CD4-positive, alpha-beta T cell (primary cell): ENCODE data around the gene MARCHF3. TPM values are rescaled to one million over a fixed set of nuclear protein-coding genes. Genes with fewer than 3 reads are reported as not detected.

ENCODE experiments used
- ATAC-seq: fragments of 200-7000 bp; cut with Tn5 transposase; one replicate; pipeline ENCODE4 v1.10.0; 2022; ENCODE audit warnings: mild to moderate bottlenecking; ENCODE audit not compliant: poor library complexity
- CTCF ChIA-PET: fragments of 350-600 bp; sonication (Branson Sonifier 250); formaldehyde crosslinking; loops from one replicate; lab custom pipeline; 2021; ENCODE audit warnings: antibody characterized with exemption, inconsistent platforms; lab: Charles Lee
- POLR2A ChIA-PET: fragments of 350-600 bp; sonication (Branson Sonifier 250); formaldehyde crosslinking; loops from one replicate; lab custom pipeline; 2021; ENCODE audit warnings: antibody characterized with exemption, inconsistent platforms; lab: Charles Lee
- DNase-seq, 14 experiments: peaks; one replicate each; pipeline ENCODE4 v3.0.0-alpha.2; 2013 to 2020; ENCODE audit warnings: mixed read lengths in 2 of 14
- H3K27ac ChIP-seq, 2 donors: one replicate each; pipeline versions ENCODE4 v1.5.1 to v1.7.0; 2013; ENCODE audit warnings: low read length in 2 of 2, low read depth in 1 of 2, mild to moderate bottlenecking in 1 of 2
- H3K27me3 ChIP-seq, 2 experiments: 1 replicate in 1 of 2; 2 replicates in 1 of 2; pipeline versions ENCODE4 v1.6.1 to v1.7.0; 2013; ENCODE audit warnings: low read length in 2 of 2, control low read depth in 1 of 2, mild to moderate bottlenecking in 1 of 2, moderate library complexity in 1 of 2; ENCODE audit not compliant: insufficient read depth in 2 of 2, control insufficient read depth in 1 of 2
- H3K36me3 ChIP-seq: one replicate; pipeline ENCODE4 v1.6.1; 2013; ENCODE audit warnings: low read length, control low read depth; ENCODE audit not compliant: insufficient read depth
- H3K4me1 ChIP-seq: one replicate; pipeline ENCODE4 v1.6.1; 2013; ENCODE audit warnings: low read length, control low read depth; ENCODE audit not compliant: insufficient read depth
- H3K4me3 ChIP-seq: one replicate; pipeline ENCODE4 v1.5.1; 2013; ENCODE audit warnings: mild to moderate bottlenecking, low read length, moderate library complexity
- H3K9me3 ChIP-seq, 2 experiments: 1 replicate in 1 of 2; 2 replicates in 1 of 2; pipeline versions ENCODE4 v1.6.1 to v1.7.0; 2013; ENCODE audit warnings: low read length in 2 of 2, mild to moderate bottlenecking in 2 of 2, control low read depth in 1 of 2, moderate library complexity in 1 of 2; ENCODE audit not compliant: control insufficient read depth in 1 of 2, insufficient read depth in 1 of 2
- H3K27ac Mint-ChIP-seq: one replicate; pipeline ENCODE4 v1.8.0; 2020; ENCODE audit warnings: mixed read lengths
- H3K27me3 Mint-ChIP-seq: one replicate; pipeline ENCODE4 v1.8.0; 2021; ENCODE audit warnings: mixed read lengths
- H3K36me3 Mint-ChIP-seq: one replicate; pipeline ENCODE4 v1.8.0; 2021; ENCODE audit warnings: low read depth, mixed read lengths
- H3K4me1 Mint-ChIP-seq: one replicate; pipeline ENCODE4 v1.8.0; 2021; ENCODE audit warnings: low read depth, mixed read lengths
- H3K4me3 Mint-ChIP-seq: one replicate; pipeline ENCODE4 v1.8.0; 2020; ENCODE audit warnings: mild to moderate bottlenecking, mixed read lengths
- H3K9me3 Mint-ChIP-seq: one replicate; pipeline ENCODE4 v1.8.0; 2020; ENCODE audit warnings: mixed read lengths
- CTCF ChIP-seq: fragments of 200-600 bp; IDR thresholded peaks from one replicate; pipeline ENCODE4 v1.8.0; 2022; ENCODE audit warnings: antibody characterized with exemption, mild to moderate bottlenecking
- intact Hi-C, 2 experiments: fragments of 100-400 bp; cut with DNase I in 1 of 2; cut with micrococcal nuclease in 1 of 2; formaldehyde crosslinking; loops; one replicate each; pipeline versions ENCODE4 v1.15.1 to v1.9.0; 2023 to 2025; cut with DNase I, micrococcal nuclease
- total RNA-seq, 174 experiments: library from RNA in 2 of 174; stranded (reverse) in 2 of 174; gene quantifications; one replicate each; pipeline ENCODE4 v1.2.3 and lab custom pipeline; 2021 to 2026

The MARCHF3 gene
- total RNA-seq, 2 experiments from 2014 or later: 5.2 to 6.2 TPM

GRCh38 chr5:126878634-126879033 lies 151.7 kb downstream of the MARCHF3 start:
- POLR2A ChIA-PET: interaction anchor here (0.6 kb wide), 1 partner anchor 142 kb away, joined by 5 read pairs; no protein-coding TSS in a partner anchor
- DNase-seq (no peak), ATAC-seq (no peak)
- Histone ChIP-seq H3K36me3 (peaks cover 2% of the 10 kb centered on the region), H3K27ac (no peak overlapping the region), H3K4me1 (no peaks in the 10 kb centered on the region), H3K4me3 (no peak overlapping the region), H3K9me3 (no peaks in the 10 kb centered on the region), H3K27me3 (no peaks in the 10 kb centered on the region)
- Mint-ChIP-seq H3K36me3 (no peaks in the 10 kb centered on the region), H3K27me3 (no peaks in the 10 kb centered on the region), H3K27ac (no peak overlapping the region), H3K9me3 (no peaks in the 10 kb centered on the region), H3K4me1 (no peaks in the 10 kb centered on the region), H3K4me3 (no peak overlapping the region)
- no peak for TF ChIP-seq CTCF
- CTCF ChIA-PET: interaction anchor here (0.6 kb wide), 1 partner anchor 16 kb away, joined by 4 read pairs; no protein-coding TSS in a partner anchor
- intact Hi-C loops: no loop called here

- ATAC-seq: no peak
- Histone ChIP-seq H3K36me3 (peaks cover 2% of the 10 kb centered on the region), H3K4me3 (no peak overlapping the region), H3K27ac (no peak overlapping the region), H3K27me3 (no peaks in the 10 kb centered on the region), H3K4me1 (no peaks in the 10 kb centered on the region), H3K9me3 (no peaks in the 10 kb centered on the region)
- POLR2A ChIA-PET: interaction anchor here (0.6 kb wide), 1 partner anchor 141 kb away, joined by 5 read pairs; no protein-coding TSS in a partner anchor
- CTCF ChIA-PET: interaction anchor here (0.6 kb wide), 1 partner anchor 16 kb away, joined by 4 read pairs; no protein-coding TSS in a partner anchor
- intact Hi-C loops: no loop called here
- no peaks in the 10 kb centered on the region for H3K4me1 Mint-ChIP-seq
- H3K4me3 Mint-ChIP-seq: no peak overlapping the region
- H3K36me3 Mint-ChIP-seq: no peaks in the 10 kb centered on the region
- H3K27me3 Mint-ChIP-seq: no peaks in the 10 kb centered on the region
- H3K9me3 Mint-ChIP-seq: no peaks in the 10 kb centered on the region
- no peak for TF ChIP-seq CTCF
- DNase-seq: no peak
- H3K27ac Mint-ChIP-seq: no peak overlapping the region
These were observed 152.3 kb downstream of the MARCHF3 start for GRCh38 chr5:126878085-126878484.

GRCh38 chr5:126877602-126878001 lies 152.8 kb downstream of the MARCHF3 start:
- TF ChIP-seq CTCF: no peak
- Mint-ChIP-seq H3K4me3 (no peak overlapping the region), H3K27me3 (no peaks in the 10 kb centered on the region), H3K36me3 (no peaks in the 10 kb centered on the region), H3K4me1 (no peaks in the 10 kb centered on the region), H3K27ac (no peak overlapping the region), H3K9me3 (no peaks in the 10 kb centered on the region)
- Histone ChIP-seq H3K4me1 (no peaks in the 10 kb centered on the region), H3K9me3 (no peaks in the 10 kb centered on the region), H3K36me3 (peaks cover 2% of the 10 kb centered on the region), H3K27ac (no peak overlapping the region), H3K27me3 (no peaks in the 10 kb centered on the region), H3K4me3 (no peak overlapping the region)
- ATAC-seq (no peak), DNase-seq (no peak)
- intact Hi-C loops: no loop called here
- ChIA-PET CTCF (no interaction called here), POLR2A (no interaction called here)
